Mesodermal cell (in vitro differentiated cells): ENCODE data around the gene CYP21A2.
"Not testable (repeated sequence)": the region's sequence is repeated elsewhere in the genome, so short reads cannot be mapped to it uniquely, and the experiment has no call there.

ENCODE experiments used
- H3K27ac ChIP-seq: 2 replicates; pipeline ENCODE4 v1.7.0; 2013; ENCODE audit warnings: mild to moderate bottlenecking, low read depth, low read length, moderate library complexity; ENCODE audit not compliant: severe bottlenecking
- H3K36me3 ChIP-seq: 2 replicates; pipeline ENCODE4 v1.7.1; 2013; ENCODE audit warnings: mild to moderate bottlenecking, low read length, moderate library complexity; ENCODE audit not compliant: control insufficient read depth, insufficient read depth
- H3K4me1 ChIP-seq: one replicate; pipeline ENCODE4 v1.7.1; 2013; ENCODE audit warnings: mild to moderate bottlenecking, low read length; ENCODE audit not compliant: insufficient read depth, control insufficient read depth, poor library complexity, severe bottlenecking
- H3K4me3 ChIP-seq: 2 replicates; pipeline ENCODE4 v1.7.0; 2013; ENCODE audit warnings: low read length, control low read depth, mild to moderate bottlenecking; ENCODE audit not compliant: insufficient read depth, poor library complexity, severe bottlenecking; ENCODE audit errors: extremely low read depth
- H3K9me3 ChIP-seq: 2 replicates; pipeline ENCODE4 v1.7.1; 2013; ENCODE audit warnings: mild to moderate bottlenecking, low read length, moderate library complexity; ENCODE audit not compliant: control insufficient read depth
- WGBS, 2 experiments: methylation state at CpG; one replicate each; pipeline ENCODE4 v1.1.5; 2013; ENCODE audit warnings: missing lambda C conversion rate in 2 of 2; ENCODE audit not compliant: insufficient coverage in 2 of 2; 5-methylcytosine and 5-hydroxymethylcytosine counted together

The CYP21A2 gene

DNA sequence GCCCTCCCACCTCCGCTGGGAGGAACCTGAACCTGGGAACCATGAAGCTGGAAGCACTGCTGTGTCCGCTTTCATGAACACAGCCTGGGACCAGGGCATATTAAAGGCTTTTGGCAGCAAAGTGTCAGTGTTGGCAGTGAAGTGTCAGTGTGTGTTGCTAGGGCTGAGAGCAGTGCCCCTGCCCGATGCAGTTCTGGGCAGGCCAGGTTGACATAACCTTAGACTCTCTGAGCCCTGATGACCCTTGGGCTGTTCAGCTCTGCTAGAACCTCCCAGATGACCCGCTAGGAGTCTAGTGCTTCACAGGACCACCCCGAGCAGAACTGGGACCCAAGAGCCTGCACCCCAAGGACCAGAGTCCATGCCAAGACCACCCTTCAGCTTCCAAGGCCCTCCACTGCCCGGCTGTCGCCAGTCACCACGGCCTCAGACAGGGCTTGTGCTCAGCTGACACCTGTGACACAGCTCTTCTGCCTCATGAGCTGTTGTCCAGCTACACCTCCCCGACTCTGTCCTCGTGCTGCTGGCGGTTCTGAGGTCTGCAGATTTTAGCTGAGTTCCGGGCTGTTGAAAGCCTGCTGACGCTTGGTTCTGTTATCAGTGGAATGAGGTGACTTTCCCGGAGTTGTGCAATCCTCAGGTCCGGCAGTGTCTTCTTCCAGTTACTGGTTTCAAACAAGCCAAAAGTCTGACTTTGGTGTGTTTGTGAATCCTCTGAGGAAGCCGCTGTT is 2.8 kb upstream of the CYP21A2 start:
- H3K4me1 ChIP-seq, H3K4me3 ChIP-seq, H3K36me3 ChIP-seq, H3K27ac ChIP-seq, H3K9me3 ChIP-seq: not testable (repeated sequence)
- WGBS, 2 experiments = no CpG with 5 or more reads among the region's 16 CpGs

DNA sequence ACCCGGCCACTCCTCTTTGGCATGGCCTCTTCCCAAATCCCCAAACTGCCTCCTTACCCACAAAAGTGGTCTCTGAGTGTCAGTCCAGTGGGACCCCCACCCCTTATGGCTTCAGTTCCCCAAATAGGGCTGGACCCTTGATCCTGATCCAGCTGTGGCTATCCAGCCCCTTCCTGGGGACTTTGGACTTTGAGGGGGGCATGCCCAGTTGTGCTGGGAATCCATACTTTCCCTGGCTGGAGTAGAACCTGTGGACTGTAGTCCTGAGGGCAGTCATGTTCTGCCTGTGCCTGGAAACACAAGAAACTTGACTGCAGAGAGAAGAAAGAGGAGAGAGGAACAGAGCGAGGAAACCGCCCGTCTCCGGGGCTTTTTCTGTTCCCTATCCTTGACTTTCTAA is 1.1 kb upstream of the CYP21A2 start:
- 40% methylated on average over 1 of the region's 5 CpGs; no CpG with 5 or more reads in 1 of the 2 experiments for WGBS, 2 experiments
- not testable (repeated sequence) for H3K9me3 ChIP-seq, H3K27ac ChIP-seq, H3K4me1 ChIP-seq, H3K36me3 ChIP-seq, H3K4me3 ChIP-seq

DNA sequence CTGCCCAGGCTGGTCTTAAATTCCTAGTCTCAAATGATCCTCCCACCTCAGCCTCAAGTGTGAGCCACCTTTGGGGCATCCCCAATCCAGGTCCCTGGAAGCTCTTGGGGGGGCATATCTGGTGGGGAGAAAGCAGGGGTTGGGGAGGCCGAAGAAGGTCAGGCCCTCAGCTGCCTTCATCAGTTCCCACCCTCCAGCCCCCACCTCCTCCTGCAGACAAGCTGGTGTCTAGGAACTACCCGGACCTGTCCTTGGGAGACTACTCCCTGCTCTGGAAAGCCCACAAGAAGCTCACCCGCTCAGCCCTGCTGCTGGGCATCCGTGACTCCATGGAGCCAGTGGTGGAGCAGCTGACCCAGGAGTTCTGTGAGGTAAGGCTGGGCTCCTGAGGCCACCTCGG is 663 bp downstream of the CYP21A2 start:
- not testable (repeated sequence) for H3K4me1 ChIP-seq, H3K36me3 ChIP-seq, H3K27ac ChIP-seq, H3K9me3 ChIP-seq, H3K4me3 ChIP-seq
- 86% methylated on average over 1 of the region's 5 CpGs; no CpG with 5 or more reads in 1 of the 2 experiments for WGBS, 2 experiments

DNA sequence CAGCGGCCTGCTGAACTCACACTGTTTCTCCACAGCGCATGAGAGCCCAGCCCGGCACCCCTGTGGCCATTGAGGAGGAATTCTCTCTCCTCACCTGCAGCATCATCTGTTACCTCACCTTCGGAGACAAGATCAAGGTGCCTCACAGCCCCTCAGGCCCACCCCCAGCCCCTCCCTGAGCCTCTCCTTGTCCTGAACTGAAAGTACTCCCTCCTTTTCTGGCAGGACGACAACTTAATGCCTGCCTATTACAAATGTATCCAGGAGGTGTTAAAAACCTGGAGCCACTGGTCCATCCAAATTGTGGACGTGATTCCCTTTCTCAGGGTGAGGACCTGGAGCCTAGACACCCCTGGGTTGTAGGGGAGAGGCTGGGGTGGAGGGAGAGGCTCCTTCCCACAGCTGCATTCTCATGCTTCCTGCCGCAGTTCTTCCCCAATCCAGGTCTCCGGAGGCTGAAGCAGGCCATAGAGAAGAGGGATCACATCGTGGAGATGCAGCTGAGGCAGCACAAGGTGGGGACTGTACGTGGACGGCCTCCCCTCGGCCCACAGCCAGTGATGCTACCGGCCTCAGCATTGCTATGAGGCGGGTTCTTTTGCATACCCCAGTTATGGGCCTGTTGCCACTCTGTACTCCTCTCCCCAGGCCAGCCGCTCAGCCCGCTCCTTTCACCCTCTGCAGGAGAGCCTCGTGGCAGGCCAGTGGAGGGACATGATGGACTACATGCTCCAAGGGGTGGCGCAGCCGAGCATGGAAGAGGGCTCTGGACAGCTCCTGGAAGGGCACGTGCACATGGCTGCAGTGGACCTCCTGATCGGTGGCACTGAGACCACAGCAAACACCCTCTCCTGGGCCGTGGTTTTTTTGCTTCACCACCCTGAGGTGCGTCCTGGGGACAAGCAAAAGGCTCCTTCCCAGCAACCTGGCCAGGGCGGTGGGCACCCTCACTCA is 1.4 kb downstream of the CYP21A2 start:
- H3K4me1 ChIP-seq, H3K36me3 ChIP-seq, H3K27ac ChIP-seq, H3K9me3 ChIP-seq, H3K4me3 ChIP-seq: not testable (repeated sequence)
- WGBS, 2 experiments = 88 to 92% methylated on average over 9 to 12 of the region's 24 CpGs

DNA sequence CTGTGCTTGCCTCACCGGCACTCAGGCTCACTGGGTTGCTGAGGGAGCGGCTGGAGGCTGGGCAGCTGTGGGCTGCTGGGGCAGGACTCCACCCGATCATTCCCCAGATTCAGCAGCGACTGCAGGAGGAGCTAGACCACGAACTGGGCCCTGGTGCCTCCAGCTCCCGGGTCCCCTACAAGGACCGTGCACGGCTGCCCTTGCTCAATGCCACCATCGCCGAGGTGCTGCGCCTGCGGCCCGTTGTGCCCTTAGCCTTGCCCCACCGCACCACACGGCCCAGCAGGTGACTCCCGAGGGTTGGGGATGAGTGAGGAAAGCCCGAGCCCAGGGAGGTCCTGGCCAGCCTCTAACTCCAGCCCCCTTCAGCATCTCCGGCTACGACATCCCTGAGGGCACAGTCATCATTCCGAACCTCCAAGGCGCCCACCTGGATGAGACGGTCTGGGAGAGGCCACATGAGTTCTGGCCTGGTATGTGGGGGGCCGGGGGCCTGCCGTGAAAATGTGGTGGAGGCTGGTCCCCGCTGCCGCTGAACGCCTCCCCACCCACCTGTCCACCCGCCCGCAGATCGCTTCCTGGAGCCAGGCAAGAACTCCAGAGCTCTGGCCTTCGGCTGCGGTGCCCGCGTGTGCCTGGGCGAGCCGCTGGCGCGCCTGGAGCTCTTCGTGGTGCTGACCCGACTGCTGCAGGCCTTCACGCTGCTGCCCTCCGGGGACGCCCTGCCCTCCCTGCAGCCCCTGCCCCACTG is 2.3 kb downstream of the CYP21A2 start:
- H3K27ac ChIP-seq, H3K9me3 ChIP-seq, H3K4me3 ChIP-seq, H3K4me1 ChIP-seq, H3K36me3 ChIP-seq: not testable (repeated sequence)
- 60% methylated on average over 1 of the region's 43 CpGs; no CpG with 5 or more reads in 1 of the 2 experiments for WGBS, 2 experiments

DNA sequence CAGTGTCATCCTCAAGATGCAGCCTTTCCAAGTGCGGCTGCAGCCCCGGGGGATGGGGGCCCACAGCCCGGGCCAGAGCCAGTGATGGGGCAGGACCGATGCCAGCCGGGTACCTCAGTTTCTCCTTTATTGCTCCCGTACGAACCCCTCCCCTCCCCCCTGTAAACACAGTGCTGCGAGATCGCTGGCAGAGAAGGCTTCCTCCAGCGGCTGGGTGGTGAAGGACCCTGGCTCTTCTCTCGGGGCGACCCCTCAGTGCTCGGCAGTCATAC is 2.8 kb downstream of the CYP21A2 start:
- WGBS, 2 experiments = no CpG with 5 or more reads among the region's 13 CpGs
- not testable (repeated sequence) for H3K27ac ChIP-seq, H3K4me3 ChIP-seq

DNA sequence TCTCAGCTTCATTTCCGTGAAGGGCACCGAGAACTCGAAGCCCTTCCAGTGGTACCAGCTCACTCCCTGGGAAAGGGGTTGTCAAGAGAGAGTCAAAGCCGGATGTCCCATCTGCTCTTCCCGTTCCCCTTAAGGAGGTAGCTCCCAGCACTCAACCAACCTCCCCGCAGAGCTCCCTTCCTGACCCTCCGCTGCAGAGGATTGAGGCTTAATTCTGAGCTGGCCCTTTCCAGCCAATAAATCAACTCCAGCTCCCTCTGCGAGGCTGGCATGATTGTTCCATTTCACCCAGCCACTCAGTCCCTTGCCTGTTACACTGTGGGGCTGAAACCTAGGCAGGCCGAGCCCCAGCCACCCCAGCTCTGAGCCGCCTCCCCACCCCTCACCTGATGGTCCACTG is 3.2 kb downstream of the CYP21A2 start:
- WGBS, 2 experiments = no CpG with 5 or more reads among the region's 10 CpGs

More for the DNA sequence above, 2.8 kb downstream of the CYP21A2 start:
- H3K4me1 ChIP-seq, H3K36me3 ChIP-seq, H3K9me3 ChIP-seq: not testable (repeated sequence)

DNA sequence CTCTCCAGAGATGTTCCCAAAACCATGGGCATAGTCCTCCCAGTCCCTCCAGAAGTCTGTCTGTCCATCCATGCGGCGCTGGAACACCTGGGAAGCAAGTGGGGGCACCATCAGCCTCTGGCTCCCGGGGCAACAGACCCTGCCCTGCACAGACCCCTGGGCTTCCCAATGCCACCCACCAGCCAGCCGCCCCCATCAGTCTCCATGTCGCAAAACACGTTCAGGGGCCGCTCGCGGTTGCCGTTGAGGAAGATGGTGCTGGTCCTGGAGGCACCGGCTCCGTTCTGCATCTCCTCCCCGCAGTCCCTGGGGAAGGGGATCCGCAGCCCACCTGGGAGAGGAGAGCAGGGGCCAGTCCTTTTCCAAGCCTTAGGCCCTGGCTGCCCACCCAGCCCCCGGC is 4.1 kb downstream of the CYP21A2 start:
- H3K27ac ChIP-seq, H3K4me3 ChIP-seq, H3K9me3 ChIP-seq, H3K36me3 ChIP-seq: not testable (repeated sequence)
- 100% methylated on average over 2 of the region's 15 CpGs; no CpG with 5 or more reads in 1 of the 2 experiments for WGBS, 2 experiments
- peaks cover 13% of the 10 kb centered on the region for H3K4me1 ChIP-seq

More for the DNA sequence above, 3.2 kb downstream of the CYP21A2 start:
- H3K4me1 ChIP-seq, H3K9me3 ChIP-seq, H3K36me3 ChIP-seq, H3K27ac ChIP-seq, H3K4me3 ChIP-seq: not testable (repeated sequence)

DNA sequence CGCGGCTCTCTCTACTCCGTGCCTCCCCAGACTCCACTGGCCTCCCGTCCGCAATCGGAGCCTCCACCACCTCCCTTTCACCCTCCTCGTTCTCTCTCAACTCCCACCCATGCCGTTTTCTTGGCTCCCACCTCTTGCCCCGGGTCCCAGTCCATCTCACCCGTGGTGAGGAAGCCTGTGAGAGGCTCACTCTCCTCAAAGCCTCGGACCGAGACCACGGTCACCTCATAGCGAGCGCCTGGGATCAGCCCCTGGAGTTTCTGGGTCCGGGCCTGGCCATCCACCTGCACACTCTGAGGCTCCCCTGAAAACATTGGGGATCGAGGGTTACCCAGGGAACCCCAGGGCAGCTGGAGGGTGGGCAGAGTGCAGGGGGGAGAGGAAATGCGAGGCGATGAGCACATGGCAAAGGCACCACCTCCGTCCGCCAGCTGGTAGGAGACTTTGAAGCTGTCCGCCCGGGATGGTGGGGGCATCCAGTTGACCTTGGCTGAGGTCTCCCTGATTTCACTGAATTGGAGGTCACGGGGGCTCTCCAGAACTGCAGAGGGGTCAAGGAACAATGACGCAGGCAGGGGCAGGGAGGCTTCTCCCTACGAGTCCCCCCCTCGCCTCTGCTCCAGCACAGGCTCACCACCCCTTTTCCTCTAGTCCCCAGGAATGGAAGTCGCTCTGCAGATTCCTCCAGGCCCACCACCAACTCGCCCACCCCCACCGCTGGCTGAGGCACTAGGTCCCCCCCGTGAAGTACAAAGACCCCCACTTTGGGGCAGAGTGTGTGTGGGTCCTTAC is 5.6 kb downstream of the CYP21A2 start:
- H3K4me3 ChIP-seq, H3K27ac ChIP-seq, H3K9me3 ChIP-seq, H3K36me3 ChIP-seq: not testable (repeated sequence)
- H3K4me1 ChIP-seq = peaks cover 21% of the 10 kb centered on the region
- WGBS, 2 experiments = 97 to 99% methylated on average over 10 to 13 of the region's 31 CpGs

DNA sequence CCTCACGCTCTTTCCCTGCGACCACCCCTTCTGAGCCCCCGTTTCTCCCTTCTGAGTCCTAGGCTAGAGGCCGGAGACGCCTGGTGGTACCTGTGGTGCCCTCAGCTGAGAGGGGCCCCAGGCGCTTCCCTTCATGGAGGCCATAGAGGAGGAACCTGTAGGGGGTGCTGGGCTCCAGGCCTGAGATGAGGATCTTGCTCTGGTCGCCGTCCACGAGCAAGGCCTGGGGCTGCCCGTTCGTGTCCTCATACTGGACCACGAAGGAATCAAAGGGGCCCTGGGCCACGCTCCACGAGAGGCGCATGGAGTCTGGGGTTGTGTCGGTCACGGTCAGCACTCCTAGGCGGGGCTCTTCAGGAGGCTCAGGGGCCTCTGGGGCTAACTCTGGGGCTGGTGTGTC is 6.7 kb downstream of the CYP21A2 start:
- H3K36me3 ChIP-seq, H3K4me3 ChIP-seq, H3K27ac ChIP-seq, H3K9me3 ChIP-seq: not testable (repeated sequence)
- 67 to 93% methylated on average over 3 to 6 of the region's 18 CpGs for WGBS, 2 experiments
- H3K4me1 ChIP-seq = peaks cover 21% of the 10 kb centered on the region
